ENCODE measurements around the gene NUMBL.
"Not testable (repeated sequence)": the region's sequence is repeated elsewhere in the genome, so short reads cannot be mapped to it uniquely, and the experiment has no call there.

DNA sequence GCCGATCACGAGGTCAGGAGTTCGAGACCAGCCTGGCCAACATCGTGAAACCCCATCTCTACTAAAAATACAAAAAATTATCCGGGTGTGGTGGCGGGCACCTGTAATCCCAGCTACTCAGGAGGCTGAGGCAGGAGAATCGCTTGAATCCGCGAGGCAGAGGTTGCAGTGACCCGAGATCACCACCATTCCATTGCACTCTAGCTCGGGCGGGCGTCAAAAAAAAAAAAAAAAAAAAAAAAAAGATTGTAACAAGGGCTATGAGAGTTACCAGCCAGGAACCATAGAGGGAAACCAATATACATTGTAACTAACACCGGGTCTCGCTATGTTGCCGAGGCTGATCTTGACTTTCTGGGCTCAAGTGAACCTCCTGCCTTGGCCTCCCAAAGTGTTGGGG lies 41.9 kb upstream of the NUMBL start:
- TF ChIP-seq, protein P1, sequence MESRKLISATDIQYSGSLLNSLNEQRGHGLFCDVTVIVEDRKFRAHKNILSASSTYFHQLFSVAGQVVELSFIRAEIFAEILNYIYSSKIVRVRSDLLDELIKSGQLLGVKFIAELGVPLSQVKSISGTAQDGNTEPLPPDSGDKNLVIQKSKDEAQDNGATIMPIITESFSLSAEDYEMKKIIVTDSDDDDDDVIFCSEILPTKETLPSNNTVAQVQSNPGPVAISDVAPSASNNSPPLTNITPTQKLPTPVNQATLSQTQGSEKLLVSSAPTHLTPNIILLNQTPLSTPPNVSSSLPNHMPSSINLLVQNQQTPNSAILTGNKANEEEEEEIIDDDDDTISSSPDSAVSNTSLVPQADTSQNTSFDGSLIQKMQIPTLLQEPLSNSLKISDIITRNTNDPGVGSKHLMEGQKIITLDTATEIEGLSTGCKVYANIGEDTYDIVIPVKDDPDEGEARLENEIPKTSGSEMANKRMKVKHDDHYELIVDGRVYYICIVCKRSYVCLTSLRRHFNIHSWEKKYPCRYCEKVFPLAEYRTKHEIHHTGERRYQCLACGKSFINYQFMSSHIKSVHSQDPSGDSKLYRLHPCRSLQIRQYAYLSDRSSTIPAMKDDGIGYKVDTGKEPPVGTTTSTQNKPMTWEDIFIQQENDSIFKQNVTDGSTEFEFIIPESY (IDR thresholded peaks at IDR 0.05) = not testable (repeated sequence)
- TF ChIP-seq, protein P2, sequence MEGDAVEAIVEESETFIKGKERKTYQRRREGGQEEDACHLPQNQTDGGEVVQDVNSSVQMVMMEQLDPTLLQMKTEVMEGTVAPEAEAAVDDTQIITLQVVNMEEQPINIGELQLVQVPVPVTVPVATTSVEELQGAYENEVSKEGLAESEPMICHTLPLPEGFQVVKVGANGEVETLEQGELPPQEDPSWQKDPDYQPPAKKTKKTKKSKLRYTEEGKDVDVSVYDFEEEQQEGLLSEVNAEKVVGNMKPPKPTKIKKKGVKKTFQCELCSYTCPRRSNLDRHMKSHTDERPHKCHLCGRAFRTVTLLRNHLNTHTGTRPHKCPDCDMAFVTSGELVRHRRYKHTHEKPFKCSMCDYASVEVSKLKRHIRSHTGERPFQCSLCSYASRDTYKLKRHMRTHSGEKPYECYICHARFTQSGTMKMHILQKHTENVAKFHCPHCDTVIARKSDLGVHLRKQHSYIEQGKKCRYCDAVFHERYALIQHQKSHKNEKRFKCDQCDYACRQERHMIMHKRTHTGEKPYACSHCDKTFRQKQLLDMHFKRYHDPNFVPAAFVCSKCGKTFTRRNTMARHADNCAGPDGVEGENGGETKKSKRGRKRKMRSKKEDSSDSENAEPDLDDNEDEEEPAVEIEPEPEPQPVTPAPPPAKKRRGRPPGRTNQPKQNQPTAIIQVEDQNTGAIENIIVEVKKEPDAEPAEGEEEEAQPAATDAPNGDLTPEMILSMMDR (IDR thresholded peaks at IDR 0.05; ENCODE audit: low read depth, low read length, missing input control) = not testable (repeated sequence)
- not testable (repeated sequence) for TF ChIP-seq HNF4A (conservative IDR thresholded peaks at IDR 0.05); EGR1 (IDR thresholded peaks at IDR 0.05; ENCODE audit: low read depth in 2 of 2); RAD21 (IDR thresholded peaks at IDR 0.05); FOXA1 (IDR thresholded peaks at IDR 0.05); GABPA (IDR thresholded peaks at IDR 0.05 in 1 of 2, conservative IDR thresholded peaks at IDR 0.05 in 1 of 2); TAF1 (conservative IDR thresholded peaks at IDR 0.05); JUND (IDR thresholded peaks at IDR 0.05)
- TF ChIP-seq, protein P3, sequence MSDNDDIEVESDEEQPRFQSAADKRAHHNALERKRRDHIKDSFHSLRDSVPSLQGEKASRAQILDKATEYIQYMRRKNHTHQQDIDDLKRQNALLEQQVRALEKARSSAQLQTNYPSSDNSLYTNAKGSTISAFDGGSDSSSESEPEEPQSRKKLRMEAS (IDR thresholded peaks at IDR 0.05) = not testable (repeated sequence)

All from liver (tissue), 3 donors.